Measurements from ENCODE around the gene GOLGA3. TPM values are rescaled to one million over a fixed set of nuclear protein-coding genes. Genes with fewer than 3 reads are reported as not detected.
A peak's percentile ranks its signal among the peaks of the same experiment; 100 is the strongest.
"Not testable (repeated sequence)": the region's sequence is repeated elsewhere in the genome, so short reads cannot be mapped to it uniquely, and the experiment has no call there.

GOLGA3 gene
- total RNA-seq, 1 experiment from 2014 or later, result 24.7 TPM

- no peak for DNase-seq (ENCODE audit: low spot score)
Measured at GRCh38 chr12:132765361-132765760, 63.3 kb downstream of the GOLGA3 start.

GRCh38 chr12:132764231-132764630 is 64.4 kb downstream of the GOLGA3 start:
- DNase-seq (ENCODE audit: low spot score), result no peak
- in situ Hi-C loops (cut with HindIII; ENCODE audit: low sequenced_read_pairs), result no loop called here

More at GRCh38 chr12:132765361-132765760, 63.3 kb downstream of the GOLGA3 start:
- in situ Hi-C loops (cut with HindIII; ENCODE audit: low sequenced_read_pairs), result no loop called here

DNA sequence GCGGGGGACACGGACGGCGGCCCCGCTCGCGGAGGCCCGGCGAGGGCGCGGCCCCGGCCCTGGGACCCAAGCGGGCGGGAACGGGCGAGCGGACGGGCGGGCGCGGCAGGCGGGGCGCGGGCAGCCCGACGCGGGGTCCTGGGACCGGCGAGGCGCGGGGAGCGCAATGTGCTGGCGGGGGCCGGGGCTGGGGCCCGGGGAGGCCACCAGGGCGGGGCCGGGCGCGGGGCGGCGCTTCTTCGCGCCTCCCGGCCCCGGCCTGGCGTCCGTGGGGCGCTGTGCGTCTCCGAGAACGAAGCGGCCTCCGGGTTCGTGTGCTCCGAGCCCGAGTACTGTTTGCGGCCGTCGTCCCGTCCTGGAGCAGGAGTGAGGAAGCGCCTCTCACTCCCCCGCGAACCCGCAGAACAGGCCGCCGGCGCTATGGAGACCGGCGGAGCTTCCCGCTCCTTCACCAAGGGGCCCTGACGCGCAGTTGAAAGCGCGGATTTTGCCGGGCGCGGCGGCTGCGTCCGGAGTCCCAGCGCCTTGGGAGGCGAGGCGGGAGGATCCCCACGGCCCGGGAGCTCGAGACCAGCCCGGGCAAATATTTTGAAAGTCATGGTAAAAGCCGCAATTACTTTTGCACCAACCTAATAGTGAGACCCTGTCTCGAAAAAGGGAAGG is 66.6 kb downstream of the GOLGA3 start:
- peak; percentile 84 for DNase-seq (ENCODE audit: low spot score)

DNA sequence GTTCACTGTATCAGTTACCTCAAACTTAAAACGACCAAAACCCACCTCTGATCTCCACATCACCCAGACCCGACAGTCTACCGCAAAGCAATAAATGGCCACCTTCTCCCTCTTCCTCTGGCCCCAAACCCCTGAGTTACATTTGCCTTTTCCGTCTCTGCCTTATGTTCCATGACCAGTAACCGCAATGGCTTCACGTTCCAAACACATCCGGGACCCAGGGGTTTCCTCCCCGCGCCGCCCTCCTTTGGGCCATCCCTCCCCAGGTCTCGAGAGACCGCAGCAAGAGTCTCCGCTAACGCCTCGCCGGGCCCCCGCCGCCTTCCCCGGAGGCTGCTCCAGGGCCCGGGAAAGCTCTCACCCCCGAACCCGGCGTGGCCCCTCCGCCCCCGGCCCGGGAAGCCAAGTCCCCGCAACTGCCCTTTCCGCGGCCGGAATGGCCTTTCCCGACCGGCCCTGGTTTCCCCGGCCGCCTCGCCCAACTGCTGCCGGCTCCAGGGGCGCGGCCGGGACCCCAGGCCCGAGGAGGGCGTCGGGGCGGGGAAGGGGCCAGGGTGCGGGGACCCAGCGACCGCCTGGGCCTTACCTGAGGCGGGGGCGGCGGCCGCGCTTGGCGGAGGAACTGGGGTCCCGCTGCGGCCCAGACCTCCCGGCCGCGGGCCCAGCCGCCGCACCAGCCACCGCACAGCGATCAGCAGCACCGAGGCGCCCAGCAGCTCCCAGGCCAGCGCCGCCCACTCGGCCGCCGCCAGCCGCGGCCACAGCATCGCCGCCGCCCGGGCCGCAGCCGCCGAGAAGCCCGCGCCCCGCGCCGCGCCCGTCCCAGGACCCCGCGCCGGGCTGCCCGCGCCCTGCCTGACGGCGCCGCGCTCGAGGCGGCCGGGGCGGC is 67.4 kb downstream of the GOLGA3 start, which contains the start of gene ANKLE2:
Gene ANKLE2 (minus strand): TSS at position 801 of the 889 bp plus-strand sequence. CDS start 34 bp downstream, at position 767.
- in situ Hi-C loops (cut with HindIII; ENCODE audit: low sequenced_read_pairs), result no loop called here
- no peak for DNase-seq (ENCODE audit: low spot score)

More for the DNA sequence above, 66.6 kb downstream of the GOLGA3 start:
- in situ Hi-C loops (cut with HindIII; ENCODE audit: low sequenced_read_pairs), result no loop called here

DNA sequence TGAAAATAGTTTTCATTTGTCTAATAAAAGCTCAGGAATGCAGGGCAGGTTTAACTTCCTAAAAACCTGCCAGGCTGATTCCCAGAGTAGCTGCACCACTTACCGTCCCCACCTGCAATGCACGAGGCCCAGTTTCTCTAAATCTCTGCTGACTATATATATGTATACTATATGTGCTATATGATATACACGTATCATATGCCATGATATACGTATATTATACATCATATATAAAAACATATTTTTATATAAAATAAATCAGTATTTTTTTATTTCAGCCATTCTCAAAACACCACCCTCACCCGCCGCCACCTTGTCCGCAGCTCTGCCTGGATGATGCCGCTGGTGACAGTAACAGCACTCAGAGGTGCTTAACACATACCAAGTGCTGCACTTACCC is 69.3 kb downstream of the GOLGA3 start:
- in situ Hi-C loops (cut with HindIII; ENCODE audit: low sequenced_read_pairs), result no loop called here
- no peak for DNase-seq (ENCODE audit: low spot score)

GRCh38 chr12:132758825-132759224 is 69.8 kb downstream of the GOLGA3 start:
- DNase-seq (ENCODE audit: low spot score); in situ Hi-C loops (cut with HindIII; ENCODE audit: low sequenced_read_pairs): not testable (repeated sequence)

DNA sequence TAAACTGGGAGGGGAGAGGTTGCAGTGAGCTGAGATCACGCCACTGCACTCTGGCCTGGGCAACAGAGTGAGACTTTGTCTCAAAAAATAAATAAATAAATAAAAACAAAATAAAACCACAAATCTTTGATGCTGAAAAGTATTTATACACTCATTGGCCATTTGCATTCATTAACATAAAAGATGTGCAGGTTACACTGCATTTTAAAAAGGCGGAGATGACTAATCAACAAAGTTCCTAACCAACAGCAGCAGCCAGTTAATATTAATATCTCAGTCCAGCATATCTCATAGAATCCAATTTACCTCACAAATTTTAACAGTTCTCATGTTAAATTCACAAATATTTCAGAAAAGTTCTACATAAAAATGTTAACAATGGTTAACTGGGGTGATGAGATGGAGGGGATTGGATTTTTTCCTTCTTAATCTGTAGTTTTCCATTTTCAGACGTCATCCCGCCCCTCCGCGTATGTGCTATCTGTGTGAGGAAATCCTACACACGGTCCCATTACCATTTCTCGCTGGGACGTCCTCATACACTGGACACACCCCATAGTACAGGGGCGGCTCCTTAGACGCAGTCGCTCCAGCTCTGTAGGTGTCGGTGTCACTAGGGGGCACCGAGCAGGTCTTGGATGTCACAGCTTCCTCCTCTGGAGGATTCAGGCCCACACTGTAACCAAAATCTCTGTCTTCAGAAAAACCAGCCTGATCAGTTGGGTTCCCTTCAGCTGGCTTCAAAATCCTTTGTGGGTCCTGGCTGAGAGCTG is 74.3 kb downstream of the GOLGA3 start:
- DNase-seq (ENCODE audit: low spot score), result no peak
- in situ Hi-C loops (cut with HindIII; ENCODE audit: low sequenced_read_pairs), result no loop called here

GRCh38 chr12:132753670-132754069 is 75.0 kb downstream of the GOLGA3 start:
- DNase-seq (ENCODE audit: low spot score); in situ Hi-C loops (cut with HindIII; ENCODE audit: low sequenced_read_pairs): not testable (repeated sequence)

DNA sequence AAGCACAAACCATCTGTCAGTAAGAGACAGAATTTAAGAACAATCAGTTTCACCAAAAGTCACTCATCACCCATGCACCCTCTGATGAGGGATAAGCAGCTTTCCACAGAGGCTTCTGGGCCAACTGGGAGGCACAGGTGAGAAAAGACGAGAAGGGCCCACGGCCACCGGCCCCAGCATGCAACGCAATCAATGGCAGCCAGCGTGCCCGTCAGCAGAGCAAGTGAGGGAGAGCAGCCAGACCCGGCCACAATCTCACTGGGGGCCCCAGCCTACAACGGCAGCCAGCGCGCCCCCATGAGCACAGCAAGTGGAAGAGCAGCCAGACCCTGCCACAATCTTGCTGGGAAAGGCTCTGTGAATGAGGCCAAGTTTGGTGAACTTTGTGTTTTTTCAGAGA is 80.3 kb downstream of the GOLGA3 start:
- DNase-seq (ENCODE audit: low spot score), result no peak
- in situ Hi-C loops (cut with HindIII; ENCODE audit: low sequenced_read_pairs), result no loop called here

DNA sequence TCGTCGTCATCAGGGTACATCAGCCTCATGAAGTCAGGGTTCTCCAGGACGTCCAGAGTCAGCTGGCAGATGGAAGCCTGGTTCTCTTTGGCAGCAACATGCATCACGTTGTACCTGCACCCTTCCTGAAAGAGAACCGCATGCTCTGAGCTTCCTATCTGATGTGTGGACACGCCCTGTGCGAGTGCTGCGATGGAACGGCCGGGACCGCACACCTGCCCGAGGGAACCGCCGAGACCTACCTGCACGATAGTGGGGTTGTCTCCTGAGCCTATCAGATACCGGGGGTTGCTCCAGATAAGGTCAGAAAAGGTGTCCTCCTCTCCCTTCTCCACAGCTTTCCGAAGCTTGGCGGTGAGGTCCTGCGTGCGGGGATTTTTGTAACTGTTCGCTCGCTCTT is 80.8 kb downstream of the GOLGA3 start:
- in situ Hi-C loops (cut with HindIII; ENCODE audit: low sequenced_read_pairs), result no loop called here
- no peak for DNase-seq (ENCODE audit: low spot score)

DNA sequence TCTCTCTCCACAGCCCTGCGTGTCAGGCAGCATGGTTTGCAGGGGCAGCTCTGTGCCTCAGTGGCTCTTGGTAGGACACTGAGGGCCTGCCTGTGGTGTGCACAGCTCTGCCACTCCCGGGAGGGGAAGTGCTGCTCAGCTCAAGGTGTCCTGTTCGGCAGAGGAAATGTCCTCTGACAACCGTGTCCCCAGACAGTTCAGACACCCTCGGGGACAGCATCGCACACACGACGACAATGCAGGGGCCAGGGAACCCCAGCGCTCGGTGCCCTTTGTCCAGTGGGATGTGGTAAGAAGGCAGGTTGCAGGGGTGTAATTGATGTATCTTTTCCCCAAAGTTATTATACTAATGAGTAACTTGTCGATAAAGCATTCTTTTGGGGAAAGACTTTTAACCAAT is 81.3 kb downstream of the GOLGA3 start:
- no peak for DNase-seq (ENCODE audit: low spot score)
- in situ Hi-C loops (cut with HindIII; ENCODE audit: low sequenced_read_pairs), result no loop called here

GRCh38 chr12:132746613-132747012 is 82.1 kb downstream of the GOLGA3 start:
- DNase-seq (ENCODE audit: low spot score), result no peak
- in situ Hi-C loops (cut with HindIII; ENCODE audit: low sequenced_read_pairs), result no loop called here

GRCh38 chr12:132743831-132744230 is 84.8 kb downstream of the GOLGA3 start:
- in situ Hi-C loops (cut with HindIII; ENCODE audit: low sequenced_read_pairs), result no loop called here
- DNase-seq (ENCODE audit: low spot score), result no peak

GRCh38 chr12:132741620-132742019 is 87.0 kb downstream of the GOLGA3 start:
- in situ Hi-C loops (cut with HindIII; ENCODE audit: low sequenced_read_pairs), result no loop called here
- DNase-seq (ENCODE audit: low spot score), result no peak

- in situ Hi-C loops (cut with HindIII; ENCODE audit: low sequenced_read_pairs), result no loop called here
- DNase-seq (ENCODE audit: low spot score), result no peak
Measured at GRCh38 chr12:132740652-132741051, 88.0 kb downstream of the GOLGA3 start.

DNA sequence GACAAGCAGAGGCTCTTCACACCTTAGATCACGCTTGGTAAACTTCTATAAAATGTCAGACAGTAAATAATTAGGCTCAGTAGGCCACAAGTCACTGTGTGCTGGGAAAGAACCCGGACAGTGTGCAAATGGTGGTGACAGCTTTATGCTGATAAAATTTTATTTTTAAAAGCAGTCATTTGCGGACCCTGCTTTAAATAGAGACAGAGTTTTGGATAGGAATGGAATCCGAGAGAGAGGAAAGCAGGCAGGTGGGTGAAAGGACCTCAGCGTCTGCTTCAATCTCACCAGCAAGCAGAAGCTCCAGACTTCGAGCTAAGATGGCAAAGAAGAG is 88.4 kb downstream of the GOLGA3 start:
- in situ Hi-C loops (cut with HindIII; ENCODE audit: low sequenced_read_pairs), result no loop called here
- no peak for DNase-seq (ENCODE audit: low spot score)

- in situ Hi-C loops (cut with HindIII; ENCODE audit: low sequenced_read_pairs), result no loop called here
- DNase-seq (ENCODE audit: low spot score), result no peak
Measured at GRCh38 chr12:132739600-132740312, 88.9 kb downstream of the GOLGA3 start.

- DNase-seq (ENCODE audit: low spot score), result no peak
- in situ Hi-C loops (cut with HindIII; ENCODE audit: low sequenced_read_pairs), result no loop called here
Measured at GRCh38 chr12:132736913-132737312, 91.8 kb downstream of the GOLGA3 start.

DNA sequence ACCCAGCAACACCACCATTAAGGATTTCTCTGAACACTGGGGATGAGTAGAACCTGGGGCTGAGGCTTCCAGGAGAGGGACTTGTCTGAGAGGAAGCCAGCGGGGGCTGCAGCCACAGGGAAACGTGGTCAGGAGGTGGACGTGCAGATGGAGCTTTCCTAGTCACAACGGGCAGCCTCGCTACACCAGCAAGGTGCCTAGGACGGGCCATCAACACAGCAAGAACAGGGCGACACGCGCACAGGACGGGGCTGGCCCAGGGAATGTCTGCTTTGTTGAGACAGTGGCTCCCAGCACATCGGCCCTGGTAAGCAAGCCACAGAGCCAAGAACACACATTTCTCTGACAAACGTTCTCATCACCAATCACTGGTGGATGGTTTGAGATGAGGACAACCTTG is 92.3 kb downstream of the GOLGA3 start:
- in situ Hi-C loops (cut with HindIII; ENCODE audit: low sequenced_read_pairs), result no loop called here
- no peak for DNase-seq (ENCODE audit: low spot score)
